HepG2 (cell line): ENCODE results near the gene SYTL1. TPM values are rescaled to one million over a fixed set of nuclear protein-coding genes. Genes with fewer than 3 reads are reported as not detected.

Experiments used
- AKAP8 ChIP-seq: sonication (generic); formaldehyde crosslinking; IDR thresholded peaks from 2 replicates; pipeline ENCODE4 v1.5.1; 2020; ENCODE audit warnings: mild to moderate bottlenecking, missing genetic modification reagents
- ELF1 ChIP-seq: sonication (generic); formaldehyde crosslinking; IDR thresholded peaks from 2 replicates; pipeline ENCODE4 v1.4.0; 2020; ENCODE audit warnings: missing genetic modification reagents
- GABPA ChIP-seq, 2 experiments: IDR thresholded peaks; 2 replicates each; pipeline ENCODE4 v1.6.1; 2011 to 2016; ENCODE audit warnings: low read depth in 2 of 2, low read length in 1 of 2, missing biosample characterization in 1 of 2, missing genetic modification characterization in 1 of 2
- ZBTB42 ChIP-seq: sonication (generic); formaldehyde crosslinking; IDR thresholded peaks from 2 replicates; pipeline ENCODE4 v1.5.0; 2020; ENCODE audit warnings: mild to moderate bottlenecking, missing genetic modification reagents
- ZFX ChIP-seq: sonication (generic); formaldehyde crosslinking; IDR thresholded peaks from 2 replicates; pipeline ENCODE4 v1.4.0; 2020; ENCODE audit warnings: mild to moderate bottlenecking, low read depth, missing genetic modification reagents, moderate library complexity
- ZFY ChIP-seq: sonication (generic); formaldehyde crosslinking; IDR thresholded peaks from 2 replicates; pipeline ENCODE4 v1.4.0; 2020; ENCODE audit warnings: missing genetic modification reagents
- ZKSCAN1 ChIP-seq: fragments of 150-350 bp; IDR thresholded peaks from 2 replicates; pipeline ENCODE4 v1.6.1; 2014; ENCODE audit warnings: low read length
- ZNF225 ChIP-seq: sonication (generic); formaldehyde crosslinking; IDR thresholded peaks from 2 replicates; pipeline ENCODE4 v1.4.0; 2020; ENCODE audit warnings: mild to moderate bottlenecking, missing genetic modification reagents
- ZNF558 ChIP-seq: sonication (generic); formaldehyde crosslinking; IDR thresholded peaks from 2 replicates; pipeline ENCODE4 v1.9.0; 2022; ENCODE audit warnings: mild to moderate bottlenecking, missing genetic modification reagents, borderline replicate concordance
- ZNF563 ChIP-seq: sonication (generic); formaldehyde crosslinking; IDR thresholded peaks from 2 replicates; pipeline ENCODE4 v1.8.0; 2022; ENCODE audit warnings: mild to moderate bottlenecking, moderate library complexity, missing genetic modification reagents
- ZNF589 ChIP-seq: sonication (generic); formaldehyde crosslinking; conservative IDR thresholded peaks from 2 replicates; pipeline ENCODE4 v1.8.0; 2022; ENCODE audit warnings: mild to moderate bottlenecking, moderate library complexity, missing genetic modification reagents
- ZNF709 ChIP-seq: sonication (generic); formaldehyde crosslinking; IDR thresholded peaks from 2 replicates; pipeline ENCODE4 v1.5.0; 2020; ENCODE audit warnings: mild to moderate bottlenecking, missing genetic modification reagents
- ZNF713 ChIP-seq: sonication (generic); formaldehyde crosslinking; IDR thresholded peaks from 2 replicates; pipeline ENCODE4 v1.4.0; 2020; ENCODE audit warnings: mild to moderate bottlenecking, missing genetic modification reagents
- ZNF788 ChIP-seq: sonication (generic); formaldehyde crosslinking; IDR thresholded peaks from 2 replicates; pipeline ENCODE4 v1.5.0; 2020; ENCODE audit warnings: mild to moderate bottlenecking, missing genetic modification reagents, borderline replicate concordance
- polyA plus RNA-seq, 8 experiments: library from polyadenylated mRNA; depleted of rRNA in 3 of 8; stranded (reverse) in 7 of 8; unstranded in 1 of 8; fragments of >200 nt; fragmentation: Illumina TruSeq in 4 of 8; extraction: Trizol in 4 of 8; gene quantifications; 2 replicates each; pipeline versions ENCODE4 v1.2.1 to v1.2.3, GENCODE V29; 2011 to 2016; ENCODE audit warnings: low read depth in 4 of 8, missing spikeins in 1 of 8, mixed read lengths in 1 of 8; ENCODE audit not compliant: insufficient read depth in 1 of 8
- total RNA-seq, 5 experiments: library from RNA; depleted of rRNA; stranded (reverse); fragments of >200 nt; fragmentation: Illumina TruSeq; extraction: Trizol; gene quantifications; 2 replicates each; pipeline ENCODE4 v1.2.3, GENCODE V29; 2016; ENCODE audit warnings: low read depth in 1 of 5
- TF ChIP-seq, protein P1 (sequence below): IDR thresholded peaks from 2 replicates; pipeline ENCODE4 v1.6.1; 2016
- TF ChIP-seq, protein P2 (sequence below): sonication (generic); formaldehyde crosslinking; IDR thresholded peaks from 2 replicates; pipeline ENCODE4 v1.4.0; 2020; ENCODE audit warnings: missing genetic modification reagents
- TF ChIP-seq, protein P3 (sequence below): sonication (generic); formaldehyde crosslinking; IDR thresholded peaks from 2 replicates; pipeline ENCODE4 v1.5.1; 2020; ENCODE audit warnings: mild to moderate bottlenecking, moderate library complexity, missing genetic modification reagents
- TF ChIP-seq, protein P4 (sequence below): sonication (generic); formaldehyde crosslinking; IDR thresholded peaks from 2 replicates; pipeline ENCODE4 v1.4.0; 2020; ENCODE audit warnings: missing genetic modification reagents

SYTL1 gene
- total and polyA plus RNA-seq, 2 of the 13 experiments (the other 11 are each of a cell fraction or from before 2014, with no cell fraction given), result 11.1 to 17.8 TPM

DNA sequence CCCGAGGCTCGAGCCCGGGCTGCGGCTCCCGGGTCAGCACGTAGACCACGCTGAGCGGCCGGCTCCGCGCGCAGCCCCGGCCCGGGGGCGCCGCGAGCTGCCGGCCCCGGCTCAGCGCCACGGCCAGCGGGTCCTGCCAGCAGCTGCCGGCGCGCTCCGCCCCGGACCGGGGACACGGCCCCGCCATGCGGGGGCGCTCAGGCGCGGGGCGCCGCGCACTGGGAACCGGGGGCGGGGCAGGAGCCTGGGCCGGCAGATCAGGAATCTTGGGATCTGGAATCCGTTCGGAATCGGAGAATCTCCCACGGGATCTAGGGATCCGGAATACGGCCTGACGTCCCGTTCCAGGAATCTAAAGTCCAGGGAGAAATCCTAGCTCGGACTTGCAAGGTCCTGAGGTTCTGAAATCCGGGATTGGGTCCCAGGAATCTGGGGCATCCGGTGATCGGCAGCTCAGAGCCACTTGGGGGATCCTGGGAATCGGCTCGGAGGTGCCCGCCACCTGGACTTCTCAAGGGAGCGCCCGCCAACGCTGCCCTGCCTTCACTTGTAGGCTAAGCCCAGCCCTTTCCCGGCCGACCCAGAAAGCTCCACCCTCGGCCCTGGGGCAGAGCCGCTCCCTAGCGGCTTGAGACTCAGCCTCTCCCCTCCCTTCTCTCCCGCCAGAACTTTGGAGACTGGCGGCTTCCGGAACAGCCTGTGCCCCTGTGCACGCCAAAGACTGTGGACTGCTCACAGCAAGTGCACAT lies 24.8 kb downstream of the SYTL1 start, which contains the start of gene MAP3K6 (continued):
- TF ChIP-seq, protein P1, sequence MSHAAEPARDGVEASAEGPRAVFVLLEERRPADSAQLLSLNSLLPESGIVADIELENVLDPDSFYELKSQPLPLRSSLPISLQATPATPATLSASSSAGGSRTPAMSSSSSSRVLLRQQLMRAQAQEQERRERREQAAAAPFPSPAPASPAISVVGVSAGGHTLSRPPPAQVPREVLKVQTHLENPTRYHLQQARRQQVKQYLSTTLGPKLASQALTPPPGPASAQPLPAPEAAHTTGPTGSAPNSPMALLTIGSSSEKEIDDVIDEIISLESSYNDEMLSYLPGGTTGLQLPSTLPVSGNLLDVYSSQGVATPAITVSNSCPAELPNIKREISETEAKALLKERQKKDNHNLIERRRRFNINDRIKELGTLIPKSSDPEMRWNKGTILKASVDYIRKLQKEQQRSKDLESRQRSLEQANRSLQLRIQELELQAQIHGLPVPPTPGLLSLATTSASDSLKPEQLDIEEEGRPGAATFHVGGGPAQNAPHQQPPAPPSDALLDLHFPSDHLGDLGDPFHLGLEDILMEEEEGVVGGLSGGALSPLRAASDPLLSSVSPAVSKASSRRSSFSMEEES (CRISPR knock-in tag), result 0 out of 2 replicates have a peak, but pooled peaks have one; percentile 20
- TF ChIP-seq ZNF589 (CRISPR knock-in tag) (no peak), ZFY (CRISPR knock-in tag) (0 out of 2 replicates have a peak, but pooled peaks have one; percentile 4), ZNF225 (0 out of 2 replicates have a peak, but pooled peaks have one; percentile 41), ZKSCAN1 (no peak), ZBTB42 (CRISPR knock-in tag) (peak; percentile 55; the same call in 1 of the 2 replicates), ZNF709 (CRISPR knock-in tag) (no peak), AKAP8 (CRISPR knock-in tag) (peak; percentile 33; the same call in 1 of the 2 replicates), ZNF563 (CRISPR knock-in tag) (peak; percentile 60), ZNF558 (CRISPR knock-in tag) (0 out of 2 replicates have a peak, but pooled peaks have one; percentile 61), ZNF788 (0 out of 2 replicates have a peak, but pooled peaks have one; percentile 42), ZNF713 (CRISPR knock-in tag) (no peak), ELF1 (peak; percentile 10; the same call in 1 of the 2 replicates), ZFX (peak; percentile 25), GABPA (IDR thresholded peaks at IDR 0.05; ENCODE audit: low read depth, low read length) (no peak; the same call in 1 of the 2 replicates), GABPA (CRISPR knock-in tag; IDR thresholded peaks at IDR 0.05; ENCODE audit: low read depth) (peak; percentile 42; the same call in 1 of the 2 replicates)
- TF ChIP-seq, protein P2, sequence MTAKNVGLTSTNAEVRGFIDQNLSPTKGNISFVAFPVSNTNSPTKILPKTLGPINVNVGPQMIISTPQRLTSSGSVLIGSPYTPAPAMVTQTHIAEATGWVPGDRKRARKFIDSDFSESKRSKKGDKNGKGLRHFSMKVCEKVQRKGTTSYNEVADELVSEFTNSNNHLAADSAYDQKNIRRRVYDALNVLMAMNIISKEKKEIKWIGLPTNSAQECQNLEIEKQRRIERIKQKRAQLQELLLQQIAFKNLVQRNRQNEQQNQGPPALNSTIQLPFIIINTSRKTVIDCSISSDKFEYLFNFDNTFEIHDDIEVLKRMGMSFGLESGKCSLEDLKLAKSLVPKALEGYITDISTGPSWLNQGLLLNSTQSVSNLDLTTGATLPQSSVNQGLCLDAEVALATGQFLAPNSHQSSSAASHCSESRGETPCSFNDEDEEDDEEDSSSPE (CRISPR knock-in tag), result peak; percentile 50
- TF ChIP-seq, protein P3, sequence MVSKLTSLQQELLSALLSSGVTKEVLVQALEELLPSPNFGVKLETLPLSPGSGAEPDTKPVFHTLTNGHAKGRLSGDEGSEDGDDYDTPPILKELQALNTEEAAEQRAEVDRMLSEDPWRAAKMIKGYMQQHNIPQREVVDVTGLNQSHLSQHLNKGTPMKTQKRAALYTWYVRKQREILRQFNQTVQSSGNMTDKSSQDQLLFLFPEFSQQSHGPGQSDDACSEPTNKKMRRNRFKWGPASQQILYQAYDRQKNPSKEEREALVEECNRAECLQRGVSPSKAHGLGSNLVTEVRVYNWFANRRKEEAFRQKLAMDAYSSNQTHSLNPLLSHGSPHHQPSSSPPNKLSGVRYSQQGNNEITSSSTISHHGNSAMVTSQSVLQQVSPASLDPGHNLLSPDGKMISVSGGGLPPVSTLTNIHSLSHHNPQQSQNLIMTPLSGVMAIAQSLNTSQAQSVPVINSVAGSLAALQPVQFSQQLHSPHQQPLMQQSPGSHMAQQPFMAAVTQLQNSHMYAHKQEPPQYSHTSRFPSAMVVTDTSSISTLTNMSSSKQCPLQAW (CRISPR knock-in tag), result peak; percentile 67; the same call in 1 of the 2 replicates
- TF ChIP-seq, protein P4, sequence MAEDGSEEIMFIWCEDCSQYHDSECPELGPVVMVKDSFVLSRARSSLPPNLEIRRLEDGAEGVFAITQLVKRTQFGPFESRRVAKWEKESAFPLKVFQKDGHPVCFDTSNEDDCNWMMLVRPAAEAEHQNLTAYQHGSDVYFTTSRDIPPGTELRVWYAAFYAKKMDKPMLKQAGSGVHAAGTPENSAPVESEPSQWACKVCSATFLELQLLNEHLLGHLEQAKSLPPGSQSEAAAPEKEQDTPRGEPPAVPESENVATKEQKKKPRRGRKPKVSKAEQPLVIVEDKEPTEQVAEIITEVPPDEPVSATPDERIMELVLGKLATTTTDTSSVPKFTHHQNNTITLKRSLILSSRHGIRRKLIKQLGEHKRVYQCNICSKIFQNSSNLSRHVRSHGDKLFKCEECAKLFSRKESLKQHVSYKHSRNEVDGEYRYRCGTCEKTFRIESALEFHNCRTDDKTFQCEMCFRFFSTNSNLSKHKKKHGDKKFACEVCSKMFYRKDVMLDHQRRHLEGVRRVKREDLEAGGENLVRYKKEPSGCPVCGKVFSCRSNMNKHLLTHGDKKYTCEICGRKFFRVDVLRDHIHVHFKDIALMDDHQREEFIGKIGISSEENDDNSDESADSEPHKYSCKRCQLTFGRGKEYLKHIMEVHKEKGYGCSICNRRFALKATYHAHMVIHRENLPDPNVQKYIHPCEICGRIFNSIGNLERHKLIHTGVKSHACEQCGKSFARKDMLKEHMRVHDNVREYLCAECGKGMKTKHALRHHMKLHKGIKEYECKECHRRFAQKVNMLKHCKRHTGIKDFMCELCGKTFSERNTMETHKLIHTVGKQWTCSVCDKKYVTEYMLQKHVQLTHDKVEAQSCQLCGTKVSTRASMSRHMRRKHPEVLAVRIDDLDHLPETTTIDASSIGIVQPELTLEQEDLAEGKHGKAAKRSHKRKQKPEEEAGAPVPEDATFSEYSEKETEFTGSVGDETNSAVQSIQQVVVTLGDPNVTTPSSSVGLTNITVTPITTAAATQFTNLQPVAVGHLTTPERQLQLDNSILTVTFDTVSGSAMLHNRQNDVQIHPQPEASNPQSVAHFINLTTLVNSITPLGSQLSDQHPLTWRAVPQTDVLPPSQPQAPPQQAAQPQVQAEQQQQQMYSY (CRISPR knock-in tag), result peak; percentile 90
